Keratinocyte (primary cell): ENCODE data around the gene CD44. TPM values are rescaled to one million over a fixed set of nuclear protein-coding genes. Genes with fewer than 3 reads are reported as not detected.

Experiments
- DNase-seq: peaks from one replicate; pipeline ENCODE4 v3.0.0-alpha.2; 2011; ENCODE audit warnings: low read depth, missing footprints, low spot score
- FAIRE-seq: peaks from 2 replicates; lab custom pipeline; 2011; peaks lifted over from hg19 to GRCh38; lab: Jason Lieb, UNC
- H2AFZ ChIP-seq: 2 replicates; pipeline ENCODE4 v1.6.0; 2012; ENCODE audit warnings: low read length, control low read depth, inconsistent platforms; ENCODE audit not compliant: control insufficient read depth
- H3K27ac ChIP-seq: 2 replicates; pipeline ENCODE4 v1.5.1; 2011; ENCODE audit warnings: low read length; ENCODE audit not compliant: control insufficient read depth, insufficient read depth
- H3K27me3 ChIP-seq: 3 replicates; pipeline ENCODE4 v1.6.0; 2011; ENCODE audit warnings: low read length; ENCODE audit not compliant: control insufficient read depth, insufficient read depth; ENCODE audit errors: extremely low read depth
- H3K36me3 ChIP-seq, 2 experiments: 2 replicates in 1 of 2; 3 replicates in 1 of 2; pipeline ENCODE4 v1.5.1; 2011; ENCODE audit warnings: low read length in 2 of 2, mild to moderate bottlenecking in 1 of 2; ENCODE audit not compliant: control insufficient read depth in 2 of 2, insufficient read depth in 2 of 2; ENCODE audit errors: extremely low read depth in 1 of 2
- H3K4me1 ChIP-seq: 3 replicates; pipeline ENCODE4 v1.5.1; 2011; ENCODE audit warnings: low read length; ENCODE audit not compliant: control insufficient read depth, insufficient read depth; ENCODE audit errors: extremely low read depth
- H3K4me2 ChIP-seq: 3 replicates; pipeline ENCODE4 v1.6.0; 2011; ENCODE audit warnings: low read depth, low read length; ENCODE audit not compliant: control insufficient read depth, insufficient read depth; ENCODE audit errors: extremely low read depth
- H3K4me3 ChIP-seq, 3 experiments: fragments of 200-600 bp in 1 of 3; sonication (generic) in 1 of 3; 2 replicates in 2 of 3; 3 replicates in 1 of 3; pipeline ENCODE4 v1.5.1; 2011 to 2016; ENCODE audit warnings: low read length in 3 of 3, mild to moderate bottlenecking in 3 of 3, control low read depth in 2 of 3, inconsistent platforms in 1 of 3, low read depth in 1 of 3, mixed read lengths in 1 of 3, mixed run types in 1 of 3, moderate library complexity in 1 of 3; ENCODE audit not compliant: control insufficient read depth in 2 of 3, insufficient read depth in 2 of 3; ENCODE audit errors: extremely low read depth in 1 of 3
- H3K79me2 ChIP-seq: 2 replicates; pipeline ENCODE4 v1.6.0; 2012; ENCODE audit warnings: low read length; ENCODE audit not compliant: control insufficient read depth, insufficient read depth
- H3K9ac ChIP-seq: 3 replicates; pipeline ENCODE4 v1.6.0; 2011; ENCODE audit warnings: low read length; ENCODE audit not compliant: control insufficient read depth, insufficient read depth; ENCODE audit errors: extremely low read depth
- H3K9me1 ChIP-seq: 3 replicates; pipeline ENCODE4 v1.6.0; 2011; ENCODE audit warnings: low read length; ENCODE audit not compliant: control insufficient read depth, insufficient read depth; ENCODE audit errors: extremely low read depth
- H3K9me3 ChIP-seq: 2 replicates; pipeline ENCODE4 v1.5.1; 2012; ENCODE audit warnings: low read depth, low read length; ENCODE audit not compliant: control insufficient read depth
- H4K20me1 ChIP-seq: 3 replicates; pipeline ENCODE4 v1.6.0; 2011; ENCODE audit warnings: low read length; ENCODE audit not compliant: control insufficient read depth, insufficient read depth; ENCODE audit errors: extremely low read depth
- CTCF ChIP-seq, 3 experiments: IDR thresholded peaks in 1 of 3; conservative IDR thresholded peaks in 1 of 3; optimal IDR thresholded peaks in 1 of 3; 2 replicates in 2 of 3; 3 replicates in 1 of 3; pipeline versions ENCODE3 to v1.5.1; 2011; ENCODE audit warnings: low read length in 3 of 3, mild to moderate bottlenecking in 3 of 3, moderate library complexity in 2 of 3, control low read depth in 1 of 3, inconsistent platforms in 1 of 3; ENCODE audit not compliant: insufficient read depth in 2 of 3; ENCODE audit errors: extremely low read depth in 1 of 3
- EZH2 ChIP-seq: IDR thresholded peaks from one replicate; pipeline ENCODE4 v1.6.1; 2012; ENCODE audit warnings: inconsistent platforms, mild to moderate bottlenecking, low read length, moderate library complexity
- dilution Hi-C: fragments of 300-500 bp; cut with MboI; formaldehyde crosslinking; loops from one replicate; pipeline ENCODE4 v1.7.0; 2020; ENCODE audit warnings: low sequenced_read_pairs; ENCODE audit not compliant: extremely low pct_ligation_motif_present
- polyA plus RNA-seq, 5 experiments: library from polyadenylated mRNA; depleted of rRNA in 3 of 5; stranded (reverse) in 3 of 5; stranded (forward) in 1 of 5; unstranded in 1 of 5; fragments of >200 nt; gene quantifications; 1 replicate in 1 of 5; 2 replicates in 3 of 5; 3 replicates in 1 of 5; pipeline versions ENCODE4 v1.2.1 to v1.2.3, GENCODE V29; 2011 to 2012; ENCODE audit warnings: missing spikeins in 2 of 5, low read depth in 1 of 5, low replicate concordance in 1 of 5

The CD44 gene
- polyA plus RNA-seq, 1 donor (not counting 4 experiments of a cell fraction or from before 2014, with no cell fraction given), result 2,038 TPM

DNA sequence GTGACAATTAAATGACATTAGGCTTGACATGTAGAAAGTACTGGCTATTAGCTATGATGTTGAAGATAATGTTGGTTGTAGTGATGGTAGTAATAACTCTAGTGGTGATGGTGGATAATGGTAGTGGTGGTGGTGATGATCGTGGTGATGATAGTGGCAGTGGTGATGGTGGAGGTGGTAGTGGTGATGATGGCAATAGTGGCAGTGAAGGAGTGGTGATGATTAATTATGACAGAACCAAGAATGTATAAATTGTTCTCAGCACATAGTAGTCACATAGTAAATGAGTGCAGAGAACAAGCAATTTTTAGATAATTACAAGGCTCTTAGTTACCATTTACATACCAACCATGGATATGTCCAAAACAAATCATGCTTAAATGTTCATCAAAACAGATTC, 5.3 kb upstream of the CD44 start:
- Histone ChIP-seq H4K20me1 (no peaks in the 10 kb centered on the region), H3K9me1 (no peaks in the 10 kb centered on the region), H3K9ac (no peak overlapping the region), H3K4me2 (no peak overlapping the region), H2AFZ (no peak overlapping the region), H3K4me3 (no peak overlapping the region), H3K9me3 (no peaks in the 10 kb centered on the region), H3K79me2 (peaks cover 5% of the 10 kb centered on the region), H3K36me3 (no peaks in the 10 kb centered on the region), H3K27ac (no peak overlapping the region), H3K27me3 (no peaks in the 10 kb centered on the region), H3K4me1 (peaks cover 7% of the 10 kb centered on the region)
- FAIRE-seq (no peak), DNase-seq (no peak)
- dilution Hi-C loops, result no loop called here
- TF ChIP-seq EZH2, result no peak
- TF ChIP-seq CTCF (optimal IDR thresholded peaks at IDR 0.05 in 1 of 3, IDR thresholded peaks at IDR 0.05 in 1 of 3, conservative IDR thresholded peaks at IDR 0.05 in 1 of 3; ENCODE audit: extremely low read depth in 1 of 3, insufficient read depth in 2 of 3, low read length in 3 of 3), result no peak

GRCh38 chr11:35134403-35135148, 4.4 kb upstream of the CD44 start:
- FAIRE-seq (no peak), DNase-seq (no peak)
- Histone ChIP-seq H3K4me2 (no peak overlapping the region), H3K79me2 (peaks cover 14% of the 10 kb centered on the region), H3K27ac (no peak overlapping the region), H3K9ac (no peak overlapping the region), H3K36me3 (no peaks in the 10 kb centered on the region), H3K9me3 (no peaks in the 10 kb centered on the region), H2AFZ (no peak overlapping the region), H3K9me1 (no peaks in the 10 kb centered on the region), H3K4me3 (no peak overlapping the region), H4K20me1 (no peaks in the 10 kb centered on the region), H3K27me3 (no peaks in the 10 kb centered on the region), H3K4me1 (peaks cover 9% of the 10 kb centered on the region)
- dilution Hi-C loops, result no loop called here
- TF ChIP-seq EZH2 (no peak), CTCF (optimal IDR thresholded peaks at IDR 0.05 in 1 of 3, IDR thresholded peaks at IDR 0.05 in 1 of 3, conservative IDR thresholded peaks at IDR 0.05 in 1 of 3; ENCODE audit: extremely low read depth in 1 of 3, insufficient read depth in 2 of 3, low read length in 3 of 3) (no peak)
